SK-N-SH (cell line): ENCODE measurements around the gene FGF22. TPM values are rescaled to one million over a fixed set of nuclear protein-coding genes. Genes with fewer than 3 reads are reported as not detected.

ENCODE experiments used
- CTCF ChIA-PET: fragments of 300-600, 350-600 bp; formaldehyde crosslinking; extraction: SDS; loops from one replicate; lab custom pipeline; 2021; lab: Yijun Ruan, JAX
- POLR2A ChIA-PET: fragments of 350-600 bp; sonication (Branson Sonifier 250); formaldehyde crosslinking; extraction: SDS; loops from one replicate; lab custom pipeline; 2020; ENCODE audit warnings: antibody characterized with exemption, inconsistent platforms; lab: Yijun Ruan, JAX
- DNase-seq: peaks from one replicate; pipeline ENCODE4 v3.0.0; 2012
- H2AFZ ChIP-seq: fragments of 200-600 bp; sonication (generic); 2 replicates; pipeline ENCODE4 v1.8.1; 2016; ENCODE audit warnings: antibody characterized with exemption, mild to moderate bottlenecking, low read depth
- H3F3A ChIP-seq: fragments of 200-600 bp; sonication (generic); replicated peaks from 2 replicates; pipeline ENCODE3; 2016; ENCODE audit warnings: antibody characterized with exemption, mild to moderate bottlenecking; ENCODE audit not compliant: insufficient read depth
- H3K27ac ChIP-seq, 2 experiments: fragments of 200-500 bp in 1 of 2; fragments of 200-600 bp in 1 of 2; sonication (Bioruptor generic) in 1 of 2; sonication (generic), shearing (Covaris generic) in 1 of 2; 2 replicates each; pipeline versions ENCODE4 v1.5.1 to v1.6.1; 2014 to 2016; ENCODE audit warnings: low read depth in 2 of 2, inconsistent platforms in 1 of 2, low read length in 1 of 2, mild to moderate bottlenecking in 1 of 2, mixed read lengths in 1 of 2
- H3K27me3 ChIP-seq: fragments of 200-600 bp; sonication (generic), shearing (Covaris generic); 2 replicates; pipeline ENCODE4 v1.6.1; 2016; ENCODE audit warnings: mixed run types; ENCODE audit not compliant: insufficient read depth
- H3K36me3 ChIP-seq, 2 experiments: fragments of 200-500 bp in 1 of 2; fragments of 200-600 bp in 1 of 2; sonication (Bioruptor generic) in 1 of 2; sonication (generic) in 1 of 2; replicated peaks in 1 of 2; 2 replicates each; pipeline versions ENCODE3 to v1.5.1; 2014 to 2016; ENCODE audit warnings: low read length in 1 of 2, mild to moderate bottlenecking in 1 of 2; ENCODE audit not compliant: insufficient read depth in 2 of 2, control insufficient read depth in 1 of 2
- H3K4me1 ChIP-seq, 2 experiments: fragments of 200-500 bp in 1 of 2; fragments of 200-600 bp in 1 of 2; sonication (Bioruptor generic) in 1 of 2; sonication (generic), shearing (Covaris generic) in 1 of 2; 2 replicates each; pipeline versions ENCODE4 v1.5.1 to v1.6.1; 2014 to 2016; ENCODE audit warnings: low read depth in 1 of 2, low read length in 1 of 2, mixed run types in 1 of 2; ENCODE audit not compliant: insufficient read depth in 2 of 2, control insufficient read depth in 1 of 2
- H3K4me2 ChIP-seq: fragments of 200-600 bp; sonication (generic), shearing (Covaris generic); 2 replicates; pipeline ENCODE4 v1.6.1; 2017; ENCODE audit warnings: mixed run types
- H3K4me3 ChIP-seq, 2 experiments: fragments of 200-500 bp in 1 of 2; fragments of 200-600 bp in 1 of 2; sonication (Bioruptor generic) in 1 of 2; sonication (generic), shearing (Covaris generic) in 1 of 2; 2 replicates each; pipeline versions ENCODE4 v1.5.1 to v1.8.1; 2014 to 2016; ENCODE audit warnings: low read depth in 2 of 2, inconsistent platforms in 1 of 2, low read length in 1 of 2, mild to moderate bottlenecking in 1 of 2, mixed read lengths in 1 of 2, moderate library complexity in 1 of 2
- H3K79me2 ChIP-seq: fragments of 200-600 bp; sonication (generic); 2 replicates; pipeline ENCODE4 v1.8.1; 2017; ENCODE audit warnings: mild to moderate bottlenecking; ENCODE audit not compliant: insufficient read depth
- H3K9ac ChIP-seq: fragments of 200-600 bp; sonication (generic); 2 replicates; pipeline ENCODE4 v1.6.1; 2017; ENCODE audit warnings: mixed run types
- H3K9me2 ChIP-seq: fragments of 200-600 bp; sonication (generic); 2 replicates; pipeline ENCODE4 v1.6.1; 2017; ENCODE audit warnings: mixed run types
- H3K9me3 ChIP-seq: fragments of 200-600 bp; sonication (generic); 2 replicates; pipeline ENCODE4 v1.6.1; 2017; ENCODE audit warnings: mixed run types, mild to moderate bottlenecking, moderate library complexity
- H4K20me1 ChIP-seq: fragments of 200-600 bp; sonication (generic); 2 replicates; pipeline ENCODE4 v1.6.1; 2017; ENCODE audit warnings: mild to moderate bottlenecking, mixed run types; ENCODE audit not compliant: insufficient read depth
- CHD2 ChIP-seq: fragments of 150-350 bp; IDR thresholded peaks from 2 replicates; pipeline ENCODE4 v1.6.1; 2018; ENCODE audit warnings: low read length; ENCODE audit not compliant: partially characterized antibody
- EP300 ChIP-seq, 2 experiments: IDR thresholded peaks; 2 replicates each; pipeline versions ENCODE4 v1.4.0 to v1.6.1; 2012; ENCODE audit warnings: borderline replicate concordance in 1 of 2, low read depth in 1 of 2, low read length in 1 of 2
- EZH2phosphoT487 ChIP-seq: fragments of 200-600 bp; sonication (generic); IDR thresholded peaks from 2 replicates; pipeline ENCODE4 v1.6.1; 2017; ENCODE audit warnings: low read depth, mixed run types, mild to moderate bottlenecking, antibody characterized with exemption, moderate library complexity, borderline replicate concordance
- FOSL2 ChIP-seq: IDR thresholded peaks from 2 replicates; pipeline ENCODE4 v1.4.0; 2012; ENCODE audit warnings: low read depth, mild to moderate bottlenecking, moderate library complexity, borderline replicate concordance
- FOXJ3 ChIP-seq: sonication (generic); formaldehyde crosslinking; IDR thresholded peaks from 2 replicates; pipeline ENCODE4 v1.5.1; 2020; ENCODE audit warnings: mild to moderate bottlenecking, missing genetic modification reagents
- GABPA ChIP-seq: IDR thresholded peaks from 2 replicates; pipeline ENCODE4 v1.4.0; 2012; ENCODE audit warnings: low read depth, mild to moderate bottlenecking
- MXI1 ChIP-seq: IDR thresholded peaks from 2 replicates; pipeline ENCODE4 v1.6.1; 2012; ENCODE audit warnings: mild to moderate bottlenecking, low read depth, low read length, improper control_type of control experiment
- NFIC ChIP-seq: IDR thresholded peaks from 2 replicates; pipeline ENCODE4 v1.4.0; 2012; ENCODE audit warnings: borderline replicate concordance
- NRF1 ChIP-seq: IDR thresholded peaks from 2 replicates; pipeline ENCODE4 v1.6.1; 2012; ENCODE audit warnings: low read depth, mild to moderate bottlenecking, low read length
- RAD21 ChIP-seq: IDR thresholded peaks from 2 replicates; pipeline ENCODE4 v1.6.1; 2012; ENCODE audit warnings: mild to moderate bottlenecking, low read length
- RCOR1 ChIP-seq: fragments of 150-350 bp; IDR thresholded peaks from 2 replicates; pipeline ENCODE4 v1.6.1; 2017; ENCODE audit warnings: antibody characterized with exemption, low read length
- SIN3A ChIP-seq: IDR thresholded peaks from 2 replicates; pipeline ENCODE4 v1.6.1; 2012; ENCODE audit warnings: low read depth, mild to moderate bottlenecking, low read length, moderate library complexity, borderline replicate concordance
- SMC3 ChIP-seq: IDR thresholded peaks from 2 replicates; pipeline ENCODE4 v1.6.1; 2012; ENCODE audit warnings: low read depth, low read length, improper control_type of control experiment
- TEAD4 ChIP-seq: IDR thresholded peaks from 2 replicates; pipeline ENCODE4 v1.4.0; 2012; ENCODE audit warnings: mild to moderate bottlenecking, borderline replicate concordance; ENCODE audit not compliant: insufficient read depth
- WGBS: methylation state at CpG from one replicate; pipeline ENCODE4 v1.1.6; 2017; ENCODE audit warnings: low lambda C conversion rate; 5-methylcytosine and 5-hydroxymethylcytosine counted together
- polyA plus RNA-seq, 3 experiments: library from polyadenylated mRNA; depleted of rRNA; stranded (reverse); fragments of >200 nt; gene quantifications; 2 replicates each; pipeline ENCODE4 v1.2.3, GENCODE V29; 2012
- TF ChIP-seq, protein P1 (sequence below): fragments of 150-350 bp; IDR thresholded peaks from 2 replicates; pipeline ENCODE4 v1.6.1; 2017; ENCODE audit warnings: antibody characterized with exemption, low read length, low read depth, borderline replicate concordance
- TF ChIP-seq, protein P2 (sequence below): IDR thresholded peaks from 2 replicates; pipeline ENCODE4; 2012
- TF ChIP-seq, protein P3 (sequence below): IDR thresholded peaks from 2 replicates; pipeline ENCODE4 v1.4.0; 2012; ENCODE audit warnings: low read depth
- TF ChIP-seq, protein P4 (sequence below): IDR thresholded peaks from 2 replicates; pipeline ENCODE4 v1.6.1; 2012; ENCODE audit warnings: mild to moderate bottlenecking, low read depth, low read length, moderate library complexity

Gene FGF22
- polyA plus RNA-seq, 1 of the 3 experiments (the other 2 are of a cell fraction): 0.62 TPM

DNA sequence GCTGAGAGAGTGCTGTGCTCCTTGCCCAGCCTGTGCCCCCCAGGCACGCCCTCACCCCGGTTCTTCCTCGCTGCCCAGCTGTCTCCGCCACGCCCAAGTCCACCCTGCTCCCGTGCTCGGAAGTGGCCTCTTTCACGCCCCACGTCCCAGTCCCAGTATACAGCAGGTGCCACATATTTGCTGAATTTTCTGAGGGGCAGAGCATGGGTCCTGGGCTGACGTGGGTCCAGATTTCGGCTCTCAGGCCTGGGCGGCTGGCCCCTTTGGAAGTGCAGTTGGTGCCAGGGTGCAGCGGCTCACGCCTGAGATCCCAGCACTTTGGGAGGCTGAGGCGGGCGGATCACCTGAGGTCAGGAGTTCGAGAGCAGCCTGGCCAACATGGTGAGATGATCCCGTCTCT lies 46.6 kb upstream of the FGF22 start:
- H3K4me3 ChIP-seq: no peak overlapping the region
- POLR2A ChIA-PET: no interaction called here

DNA sequence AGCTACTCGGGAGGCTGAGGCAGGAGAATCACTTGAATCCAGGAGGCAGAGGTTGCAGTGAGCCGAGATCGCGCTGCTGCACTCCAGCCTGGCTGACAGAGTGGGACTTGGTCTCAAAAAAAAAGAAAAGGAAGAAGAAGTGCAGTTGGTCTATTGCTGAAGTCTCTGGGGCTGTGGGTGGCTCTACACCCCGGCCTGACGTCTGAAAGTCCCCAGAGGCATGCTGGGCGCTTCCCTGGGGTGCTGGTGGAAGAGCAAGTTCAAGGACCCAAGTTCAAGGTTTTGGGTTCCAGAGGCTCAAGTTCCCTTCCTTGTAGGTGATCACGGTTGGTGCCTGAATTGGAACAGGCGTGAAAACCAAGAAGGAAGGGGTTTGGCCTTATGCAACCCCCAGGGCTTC lies 46.2 kb upstream of the FGF22 start:
- no peak for DNase-seq
- no peaks in the 10 kb centered on the region for H3K9me2 ChIP-seq
- H3K36me3 ChIP-seq: no peaks in the 10 kb centered on the region
- no peak overlapping the region for H2AFZ ChIP-seq
- H3K9ac ChIP-seq: no peak overlapping the region
- peaks cover 62% of the 10 kb centered on the region for H4K20me1 ChIP-seq
- no peaks in the 10 kb centered on the region for H3K27me3 ChIP-seq
- no peak overlapping the region for H3K27ac ChIP-seq
- H3F3A ChIP-seq: no peaks in the 10 kb centered on the region
- CTCF ChIA-PET: interaction anchor here (2.1 to 3.5 kb wide), 2 partner anchors 9 to 16 kb away, joined by 5 to 15 read pairs; no protein-coding TSS in a partner anchor
- TF ChIP-seq TEAD4: no peak
- TF ChIP-seq SMC3: no peak
- no peak for TF ChIP-seq EP300 (IDR thresholded peaks at IDR 0.05; ENCODE audit: borderline replicate concordance in 1 of 2, low read depth in 1 of 2, low read length in 1 of 2)
- TF ChIP-seq, protein P1, sequence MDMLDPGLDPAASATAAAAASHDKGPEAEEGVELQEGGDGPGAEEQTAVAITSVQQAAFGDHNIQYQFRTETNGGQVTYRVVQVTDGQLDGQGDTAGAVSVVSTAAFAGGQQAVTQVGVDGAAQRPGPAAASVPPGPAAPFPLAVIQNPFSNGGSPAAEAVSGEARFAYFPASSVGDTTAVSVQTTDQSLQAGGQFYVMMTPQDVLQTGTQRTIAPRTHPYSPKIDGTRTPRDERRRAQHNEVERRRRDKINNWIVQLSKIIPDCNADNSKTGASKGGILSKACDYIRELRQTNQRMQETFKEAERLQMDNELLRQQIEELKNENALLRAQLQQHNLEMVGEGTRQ: no peak
- no peak for TF ChIP-seq SIN3A
- TF ChIP-seq, protein P2, sequence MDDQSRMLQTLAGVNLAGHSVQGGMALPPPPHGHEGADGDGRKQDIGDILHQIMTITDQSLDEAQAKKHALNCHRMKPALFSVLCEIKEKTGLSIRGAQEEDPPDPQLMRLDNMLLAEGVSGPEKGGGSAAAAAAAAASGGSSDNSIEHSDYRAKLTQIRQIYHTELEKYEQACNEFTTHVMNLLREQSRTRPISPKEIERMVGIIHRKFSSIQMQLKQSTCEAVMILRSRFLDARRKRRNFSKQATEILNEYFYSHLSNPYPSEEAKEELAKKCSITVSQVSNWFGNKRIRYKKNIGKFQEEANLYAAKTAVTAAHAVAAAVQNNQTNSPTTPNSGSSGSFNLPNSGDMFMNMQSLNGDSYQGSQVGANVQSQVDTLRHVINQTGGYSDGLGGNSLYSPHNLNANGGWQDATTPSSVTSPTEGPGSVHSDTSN: no peak
- no peak for TF ChIP-seq FOXJ3
- TF ChIP-seq, protein P3, sequence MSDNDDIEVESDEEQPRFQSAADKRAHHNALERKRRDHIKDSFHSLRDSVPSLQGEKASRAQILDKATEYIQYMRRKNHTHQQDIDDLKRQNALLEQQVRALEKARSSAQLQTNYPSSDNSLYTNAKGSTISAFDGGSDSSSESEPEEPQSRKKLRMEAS: no peak
- TF ChIP-seq NFIC: no peak
- no peak for TF ChIP-seq RAD21
- no peak for TF ChIP-seq FOSL2
- no peak for TF ChIP-seq EZH2phosphoT487
- H3K79me2 ChIP-seq: peaks cover 8% of the 10 kb centered on the region; the same call in 1 of the 2 replicates
- no peaks in the 10 kb centered on the region for H3K9me3 ChIP-seq
- WGBS: 80% methylated on average over 6 of the region's 9 CpGs
- POLR2A ChIA-PET: no interaction called here
- no peak overlapping the region for H3K4me2 ChIP-seq
- no peak overlapping the region for H3K4me3 ChIP-seq
- H3K4me1 ChIP-seq: peaks cover 2 to 15% of the 10 kb centered on the region in 2 experiments; a peak in 1 of 4 replicates

More for the DNA sequence above, 46.6 kb upstream of the FGF22 start:
- CTCF ChIA-PET: interaction anchor here (1.5 to 2.1 kb wide), 3 partner anchors 11 to 16 kb away, joined by 3 to 5 read pairs (median 5); no protein-coding TSS in a partner anchor
- Histone ChIP-seq H3K27me3 (no peaks in the 10 kb centered on the region), H2AFZ (no peak overlapping the region), H3K9me3 (no peaks in the 10 kb centered on the region), H3K9me2 (no peaks in the 10 kb centered on the region), H3K27ac (no peak overlapping the region), H3K4me1 (peaks cover 4 to 19% of the 10 kb centered on the region in 2 experiments; a peak in 1 of 4 replicates), H4K20me1 (peaks cover 59% of the 10 kb centered on the region), H3F3A (no peaks in the 10 kb centered on the region), H3K4me2 (no peak overlapping the region), H3K79me2 (peaks cover 8% of the 10 kb centered on the region; the same call in 1 of the 2 replicates), H3K9ac (no peak overlapping the region), H3K36me3 (no peaks in the 10 kb centered on the region)
- 84% methylated on average over 18 of the region's 18 CpGs for WGBS
- no peak for DNase-seq
- TF ChIP-seq EP300 (IDR thresholded peaks at IDR 0.05; ENCODE audit: borderline replicate concordance in 1 of 2, low read depth in 1 of 2, low read length in 1 of 2): no peak
- TF ChIP-seq RCOR1: no peak
- TF ChIP-seq MXI1: no peak
- no peak for TF ChIP-seq GABPA
- TF ChIP-seq CHD2: no peak
- no peak for TF ChIP-seq NRF1
- TF ChIP-seq, protein P4, sequence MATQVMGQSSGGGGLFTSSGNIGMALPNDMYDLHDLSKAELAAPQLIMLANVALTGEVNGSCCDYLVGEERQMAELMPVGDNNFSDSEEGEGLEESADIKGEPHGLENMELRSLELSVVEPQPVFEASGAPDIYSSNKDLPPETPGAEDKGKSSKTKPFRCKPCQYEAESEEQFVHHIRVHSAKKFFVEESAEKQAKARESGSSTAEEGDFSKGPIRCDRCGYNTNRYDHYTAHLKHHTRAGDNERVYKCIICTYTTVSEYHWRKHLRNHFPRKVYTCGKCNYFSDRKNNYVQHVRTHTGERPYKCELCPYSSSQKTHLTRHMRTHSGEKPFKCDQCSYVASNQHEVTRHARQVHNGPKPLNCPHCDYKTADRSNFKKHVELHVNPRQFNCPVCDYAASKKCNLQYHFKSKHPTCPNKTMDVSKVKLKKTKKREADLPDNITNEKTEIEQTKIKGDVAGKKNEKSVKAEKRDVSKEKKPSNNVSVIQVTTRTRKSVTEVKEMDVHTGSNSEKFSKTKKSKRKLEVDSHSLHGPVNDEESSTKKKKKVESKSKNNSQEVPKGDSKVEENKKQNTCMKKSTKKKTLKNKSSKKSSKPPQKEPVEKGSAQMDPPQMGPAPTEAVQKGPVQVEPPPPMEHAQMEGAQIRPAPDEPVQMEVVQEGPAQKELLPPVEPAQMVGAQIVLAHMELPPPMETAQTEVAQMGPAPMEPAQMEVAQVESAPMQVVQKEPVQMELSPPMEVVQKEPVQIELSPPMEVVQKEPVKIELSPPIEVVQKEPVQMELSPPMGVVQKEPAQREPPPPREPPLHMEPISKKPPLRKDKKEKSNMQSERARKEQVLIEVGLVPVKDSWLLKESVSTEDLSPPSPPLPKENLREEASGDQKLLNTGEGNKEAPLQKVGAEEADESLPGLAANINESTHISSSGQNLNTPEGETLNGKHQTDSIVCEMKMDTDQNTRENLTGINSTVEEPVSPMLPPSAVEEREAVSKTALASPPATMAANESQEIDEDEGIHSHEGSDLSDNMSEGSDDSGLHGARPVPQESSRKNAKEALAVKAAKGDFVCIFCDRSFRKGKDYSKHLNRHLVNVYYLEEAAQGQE: no peak
